ENCODE results near the gene ST8SIA2. TPM values are rescaled to one million over a fixed set of nuclear protein-coding genes. Genes with fewer than 3 reads are reported as not detected.

The ST8SIA2 gene
- total RNA-seq, 1 experiment from 2014 or later = 2.9 TPM

- TF ChIP-seq, protein P1, sequence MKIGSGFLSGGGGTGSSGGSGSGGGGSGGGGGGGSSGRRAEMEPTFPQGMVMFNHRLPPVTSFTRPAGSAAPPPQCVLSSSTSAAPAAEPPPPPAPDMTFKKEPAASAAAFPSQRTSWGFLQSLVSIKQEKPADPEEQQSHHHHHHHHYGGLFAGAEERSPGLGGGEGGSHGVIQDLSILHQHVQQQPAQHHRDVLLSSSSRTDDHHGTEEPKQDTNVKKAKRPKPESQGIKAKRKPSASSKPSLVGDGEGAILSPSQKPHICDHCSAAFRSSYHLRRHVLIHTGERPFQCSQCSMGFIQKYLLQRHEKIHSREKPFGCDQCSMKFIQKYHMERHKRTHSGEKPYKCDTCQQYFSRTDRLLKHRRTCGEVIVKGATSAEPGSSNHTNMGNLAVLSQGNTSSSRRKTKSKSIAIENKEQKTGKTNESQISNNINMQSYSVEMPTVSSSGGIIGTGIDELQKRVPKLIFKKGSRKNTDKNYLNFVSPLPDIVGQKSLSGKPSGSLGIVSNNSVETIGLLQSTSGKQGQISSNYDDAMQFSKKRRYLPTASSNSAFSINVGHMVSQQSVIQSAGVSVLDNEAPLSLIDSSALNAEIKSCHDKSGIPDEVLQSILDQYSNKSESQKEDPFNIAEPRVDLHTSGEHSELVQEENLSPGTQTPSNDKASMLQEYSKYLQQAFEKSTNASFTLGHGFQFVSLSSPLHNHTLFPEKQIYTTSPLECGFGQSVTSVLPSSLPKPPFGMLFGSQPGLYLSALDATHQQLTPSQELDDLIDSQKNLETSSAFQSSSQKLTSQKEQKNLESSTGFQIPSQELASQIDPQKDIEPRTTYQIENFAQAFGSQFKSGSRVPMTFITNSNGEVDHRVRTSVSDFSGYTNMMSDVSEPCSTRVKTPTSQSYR (CRISPR knock-in tag; IDR thresholded peaks at IDR 0.05) = no peak
- TF ChIP-seq, protein P2, sequence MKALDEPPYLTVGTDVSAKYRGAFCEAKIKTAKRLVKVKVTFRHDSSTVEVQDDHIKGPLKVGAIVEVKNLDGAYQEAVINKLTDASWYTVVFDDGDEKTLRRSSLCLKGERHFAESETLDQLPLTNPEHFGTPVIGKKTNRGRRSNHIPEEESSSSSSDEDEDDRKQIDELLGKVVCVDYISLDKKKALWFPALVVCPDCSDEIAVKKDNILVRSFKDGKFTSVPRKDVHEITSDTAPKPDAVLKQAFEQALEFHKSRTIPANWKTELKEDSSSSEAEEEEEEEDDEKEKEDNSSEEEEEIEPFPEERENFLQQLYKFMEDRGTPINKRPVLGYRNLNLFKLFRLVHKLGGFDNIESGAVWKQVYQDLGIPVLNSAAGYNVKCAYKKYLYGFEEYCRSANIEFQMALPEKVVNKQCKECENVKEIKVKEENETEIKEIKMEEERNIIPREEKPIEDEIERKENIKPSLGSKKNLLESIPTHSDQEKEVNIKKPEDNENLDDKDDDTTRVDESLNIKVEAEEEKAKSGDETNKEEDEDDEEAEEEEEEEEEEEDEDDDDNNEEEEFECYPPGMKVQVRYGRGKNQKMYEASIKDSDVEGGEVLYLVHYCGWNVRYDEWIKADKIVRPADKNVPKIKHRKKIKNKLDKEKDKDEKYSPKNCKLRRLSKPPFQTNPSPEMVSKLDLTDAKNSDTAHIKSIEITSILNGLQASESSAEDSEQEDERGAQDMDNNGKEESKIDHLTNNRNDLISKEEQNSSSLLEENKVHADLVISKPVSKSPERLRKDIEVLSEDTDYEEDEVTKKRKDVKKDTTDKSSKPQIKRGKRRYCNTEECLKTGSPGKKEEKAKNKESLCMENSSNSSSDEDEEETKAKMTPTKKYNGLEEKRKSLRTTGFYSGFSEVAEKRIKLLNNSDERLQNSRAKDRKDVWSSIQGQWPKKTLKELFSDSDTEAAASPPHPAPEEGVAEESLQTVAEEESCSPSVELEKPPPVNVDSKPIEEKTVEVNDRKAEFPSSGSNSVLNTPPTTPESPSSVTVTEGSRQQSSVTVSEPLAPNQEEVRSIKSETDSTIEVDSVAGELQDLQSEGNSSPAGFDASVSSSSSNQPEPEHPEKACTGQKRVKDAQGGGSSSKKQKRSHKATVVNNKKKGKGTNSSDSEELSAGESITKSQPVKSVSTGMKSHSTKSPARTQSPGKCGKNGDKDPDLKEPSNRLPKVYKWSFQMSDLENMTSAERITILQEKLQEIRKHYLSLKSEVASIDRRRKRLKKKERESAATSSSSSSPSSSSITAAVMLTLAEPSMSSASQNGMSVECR (CRISPR knock-in tag; IDR thresholded peaks at IDR 0.05; ENCODE audit: borderline replicate concordance) = no peak
Observed at GRCh38 chr15:92392462-92392861, 1.2 kb upstream of the ST8SIA2 start (continued).

- ATAC-seq (peak; percentile 13), DNase-seq (ENCODE audit: low spot score) (peak; percentile 42)
- H3K27me3 Mint-ChIP-seq (ENCODE audit: low read depth) = peaks cover 80% of the 10 kb centered on the region
- CTCF ChIA-PET = interaction anchor here (0.5 to 5.1 kb wide), 16 partner anchors 9 to 538 kb away, joined by 3 to 44 read pairs (median 4); no protein-coding TSS in a partner anchor
- POLR2A ChIA-PET = interaction anchor here (0.5 to 1.0 kb wide), 4 partner anchors 17 to 701 kb away, joined by 3 to 12 read pairs (median 6); no protein-coding TSS in a partner anchor
- peaks cover 27% of the 10 kb centered on the region for H3K4me1 Mint-ChIP-seq
- no peaks in the 10 kb centered on the region for H3K36me3 Mint-ChIP-seq
- peak overlapping the region; percentile 90 for H3K4me3 Mint-ChIP-seq
- TF ChIP-seq CREM (CRISPR knock-in tag; IDR thresholded peaks at IDR 0.05) (0 out of 2 replicates have a peak, but pooled peaks have one; percentile 26), MXD4 (CRISPR knock-in tag; IDR thresholded peaks at IDR 0.05; ENCODE audit: borderline replicate concordance) (no peak), FOXP1 (CRISPR knock-in tag; IDR thresholded peaks at IDR 0.05; ENCODE audit: borderline replicate concordance) (peak; percentile 33; the same call in 1 of the 2 replicates), KAT7 (CRISPR knock-in tag; IDR thresholded peaks at IDR 0.05; ENCODE audit: borderline replicate concordance) (0 out of 2 replicates have a peak, but pooled peaks have one; percentile 78)
- H3K27ac Mint-ChIP-seq = no peak overlapping the region
- H3K9me3 Mint-ChIP-seq = no peaks in the 10 kb centered on the region
Observed at GRCh38 chr15:92393980-92394308, 263 bp downstream of the ST8SIA2 start.

- ChIA-PET POLR2A (interaction anchor here (0.5 to 1.0 kb wide), 3 partner anchors 18 to 320 kb away, joined by 3 to 12 read pairs (median 8); no protein-coding TSS in a partner anchor), CTCF (interaction anchor here (0.5 to 5.1 kb wide), 10 partner anchors 10 to 320 kb away, joined by 3 to 44 read pairs (median 4); no protein-coding TSS in a partner anchor)
- Mint-ChIP-seq H3K4me1 (peaks cover 27% of the 10 kb centered on the region), H3K36me3 (no peaks in the 10 kb centered on the region), H3K4me3 (peak overlapping the region; percentile 90), H3K9me3 (no peaks in the 10 kb centered on the region), H3K27me3 (ENCODE audit: low read depth) (peaks cover 80% of the 10 kb centered on the region), H3K27ac (no peak overlapping the region)
- ATAC-seq (peak; percentile 11), DNase-seq (ENCODE audit: low spot score) (peak; percentile 53)
- TF ChIP-seq ZNF671 (CRISPR knock-in tag; IDR thresholded peaks at IDR 0.05) (no peak), FOXK1 (CRISPR knock-in tag; IDR thresholded peaks at IDR 0.05) (peak; percentile 31; the same call in 1 of the 2 replicates), MAX (CRISPR knock-in tag; IDR thresholded peaks at IDR 0.05) (no peak), TEAD1 (CRISPR knock-in tag; IDR thresholded peaks at IDR 0.05) (0 out of 2 replicates have a peak, but pooled peaks have one; percentile 26), OVOL2 (CRISPR knock-in tag; IDR thresholded peaks at IDR 0.05; ENCODE audit: borderline replicate concordance) (no peak), ZNF232 (CRISPR knock-in tag; IDR thresholded peaks at IDR 0.05) (no peak), ZNF423 (CRISPR knock-in tag; IDR thresholded peaks at IDR 0.05) (0 out of 2 replicates have a peak, but pooled peaks have one; percentile 10), JAZF1 (CRISPR knock-in tag; IDR thresholded peaks at IDR 0.05) (no peak)
- TF ChIP-seq, protein P3, sequence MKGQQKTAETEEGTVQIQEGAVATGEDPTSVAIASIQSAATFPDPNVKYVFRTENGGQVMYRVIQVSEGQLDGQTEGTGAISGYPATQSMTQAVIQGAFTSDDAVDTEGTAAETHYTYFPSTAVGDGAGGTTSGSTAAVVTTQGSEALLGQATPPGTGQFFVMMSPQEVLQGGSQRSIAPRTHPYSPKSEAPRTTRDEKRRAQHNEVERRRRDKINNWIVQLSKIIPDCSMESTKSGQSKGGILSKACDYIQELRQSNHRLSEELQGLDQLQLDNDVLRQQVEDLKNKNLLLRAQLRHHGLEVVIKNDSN (CRISPR knock-in tag; IDR thresholded peaks at IDR 0.05) = 0 out of 2 replicates have a peak, but pooled peaks have one; percentile 23
- TF ChIP-seq, protein P2 (CRISPR knock-in tag; IDR thresholded peaks at IDR 0.05; ENCODE audit: borderline replicate concordance) = peak; percentile 77; the same call in 1 of the 2 replicates
Observed at GRCh38 chr15:92394309-92395097, 822 bp downstream of the ST8SIA2 start.

Measured in WTC11 (cell line).